ENCODE measurements around the gene SPTAN1. TPM values are rescaled to one million over a fixed set of nuclear protein-coding genes. Genes with fewer than 3 reads are reported as not detected.

The SPTAN1 gene
- total and polyA plus RNA-seq, 9 donors, result 120 to 301 (median 261) TPM

DNA sequence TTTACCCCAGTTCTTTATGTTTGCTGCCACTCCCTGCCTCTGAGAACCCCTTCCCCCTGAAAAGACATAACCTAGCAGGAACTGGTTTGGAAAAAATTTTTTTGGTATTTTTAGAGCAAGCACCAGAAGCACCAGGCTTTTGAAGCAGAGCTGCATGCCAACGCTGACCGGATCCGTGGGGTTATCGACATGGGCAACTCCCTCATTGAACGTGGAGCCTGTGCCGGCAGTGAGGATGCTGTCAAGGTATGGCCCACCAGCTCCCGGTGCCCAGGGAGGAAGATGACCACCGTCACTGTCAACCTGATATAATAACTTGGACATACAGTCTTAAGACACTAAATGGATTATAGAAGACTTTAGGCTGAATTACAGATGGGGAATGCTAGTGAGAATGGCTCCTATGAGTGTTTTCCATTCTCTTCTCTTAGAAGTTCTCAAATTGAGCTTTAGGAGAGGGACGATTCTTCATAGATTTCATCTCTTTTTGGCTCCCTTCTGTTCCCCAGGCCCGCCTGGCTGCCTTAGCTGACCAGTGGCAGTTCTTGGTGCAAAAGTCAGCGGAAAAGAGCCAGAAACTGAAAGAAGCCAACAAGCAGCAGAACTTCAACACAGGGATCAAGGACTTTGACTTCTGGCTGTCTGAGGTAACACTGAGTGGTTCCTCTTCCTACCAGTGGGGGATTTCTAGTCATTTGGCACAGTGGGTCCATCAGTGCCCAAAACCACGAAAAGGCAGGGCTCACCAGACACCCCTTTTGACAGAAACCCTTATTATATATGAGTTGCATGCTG is 59.4 kb downstream of the SPTAN1 start:
- Histone ChIP-seq H3K27me3 (no peaks in the 10 kb centered on the region), H3K4me3 (no peak overlapping the region), H3K27ac (no peak overlapping the region), H3K36me3 (no peaks in the 10 kb centered on the region), H3K4me1 (ENCODE audit: insufficient read depth) (no peaks in the 10 kb centered on the region), H3K9me3 (no peaks in the 10 kb centered on the region)
- intact Hi-C loops (cut with DNase I), result no loop called here
- DNase-seq, result no peak
- TF ChIP-seq, protein P1, sequence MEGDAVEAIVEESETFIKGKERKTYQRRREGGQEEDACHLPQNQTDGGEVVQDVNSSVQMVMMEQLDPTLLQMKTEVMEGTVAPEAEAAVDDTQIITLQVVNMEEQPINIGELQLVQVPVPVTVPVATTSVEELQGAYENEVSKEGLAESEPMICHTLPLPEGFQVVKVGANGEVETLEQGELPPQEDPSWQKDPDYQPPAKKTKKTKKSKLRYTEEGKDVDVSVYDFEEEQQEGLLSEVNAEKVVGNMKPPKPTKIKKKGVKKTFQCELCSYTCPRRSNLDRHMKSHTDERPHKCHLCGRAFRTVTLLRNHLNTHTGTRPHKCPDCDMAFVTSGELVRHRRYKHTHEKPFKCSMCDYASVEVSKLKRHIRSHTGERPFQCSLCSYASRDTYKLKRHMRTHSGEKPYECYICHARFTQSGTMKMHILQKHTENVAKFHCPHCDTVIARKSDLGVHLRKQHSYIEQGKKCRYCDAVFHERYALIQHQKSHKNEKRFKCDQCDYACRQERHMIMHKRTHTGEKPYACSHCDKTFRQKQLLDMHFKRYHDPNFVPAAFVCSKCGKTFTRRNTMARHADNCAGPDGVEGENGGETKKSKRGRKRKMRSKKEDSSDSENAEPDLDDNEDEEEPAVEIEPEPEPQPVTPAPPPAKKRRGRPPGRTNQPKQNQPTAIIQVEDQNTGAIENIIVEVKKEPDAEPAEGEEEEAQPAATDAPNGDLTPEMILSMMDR (IDR thresholded peaks at IDR 0.05), result no peak
- no peak for TF ChIP-seq EP300 (IDR thresholded peaks at IDR 0.05)
- TF ChIP-seq POLR2A (IDR thresholded peaks at IDR 0.05), result no peak
- 89 to 93% (median 89%) methylated on average over 12 of the region's 12 CpGs for WGBS, 3 donors

DNA sequence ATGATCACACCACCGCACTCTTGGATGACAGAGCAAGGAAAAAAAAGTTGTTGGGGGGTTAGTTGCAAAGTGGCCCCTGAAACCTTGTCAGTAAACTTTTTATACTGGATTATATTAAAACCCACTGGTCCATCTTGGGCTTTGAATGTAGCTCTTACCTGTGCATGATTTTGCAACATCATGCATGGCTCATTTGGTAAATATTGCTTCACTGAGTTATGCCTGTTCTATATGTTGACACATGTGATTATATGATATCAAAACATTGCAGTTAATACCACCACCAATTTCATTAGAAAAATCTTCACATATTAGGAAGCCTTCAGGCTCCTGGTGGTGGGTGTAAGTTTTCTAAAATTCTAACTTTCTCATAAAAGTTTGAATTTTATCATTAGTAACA is 62.3 kb downstream of the SPTAN1 start:
- intact Hi-C loops (cut with DNase I), result no loop called here
- TF ChIP-seq POLR2A (IDR thresholded peaks at IDR 0.05) (no peak), EP300 (IDR thresholded peaks at IDR 0.05) (no peak)
- TF ChIP-seq, protein P1 (IDR thresholded peaks at IDR 0.05), result no peak
- H3K36me3 ChIP-seq, result no peaks in the 10 kb centered on the region

DNA sequence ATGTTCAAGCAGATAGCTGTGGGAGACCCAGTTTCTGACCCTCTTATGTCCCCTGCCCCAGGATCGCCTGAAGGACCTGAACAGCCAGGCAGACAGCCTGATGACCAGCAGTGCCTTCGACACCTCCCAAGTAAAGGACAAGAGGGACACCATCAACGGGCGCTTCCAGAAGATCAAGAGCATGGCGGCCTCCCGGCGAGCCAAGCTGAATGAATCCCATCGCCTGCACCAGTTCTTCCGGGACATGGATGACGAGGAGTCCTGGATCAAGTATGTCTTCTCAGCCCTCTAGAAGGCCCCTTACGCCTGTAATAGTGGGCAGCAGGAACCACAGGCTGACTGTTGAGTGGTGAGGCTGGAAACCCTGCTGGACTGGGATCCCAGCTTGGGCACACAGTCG is 63.2 kb downstream of the SPTAN1 start:
- no peak overlapping the region for H3K27ac ChIP-seq
- no peaks in the 10 kb centered on the region for H3K9me3 ChIP-seq
- intact Hi-C loops (cut with DNase I), result no loop called here
- DNase-seq, result no peak
- 92 to 94% (median 93%) methylated on average over 12 of the region's 12 CpGs for WGBS, 3 donors
- TF ChIP-seq, protein P1 (IDR thresholded peaks at IDR 0.05), result no peak
- TF ChIP-seq POLR2A (IDR thresholded peaks at IDR 0.05) (no peak), EP300 (IDR thresholded peaks at IDR 0.05) (no peak)
- no peak overlapping the region for H3K4me3 ChIP-seq
- no peaks in the 10 kb centered on the region for H3K36me3 ChIP-seq
- H3K4me1 ChIP-seq (ENCODE audit: insufficient read depth), result no peaks in the 10 kb centered on the region
- no peaks in the 10 kb centered on the region for H3K27me3 ChIP-seq

More for the DNA sequence above, 62.3 kb downstream of the SPTAN1 start:
- H3K27me3 ChIP-seq, result no peaks in the 10 kb centered on the region
- H3K4me3 ChIP-seq, result no peak overlapping the region
- 90 to 100% (median 95%) methylated on average over 1 of the region's 1 CpG for WGBS, 3 donors
- H3K9me3 ChIP-seq, result no peaks in the 10 kb centered on the region
- H3K4me1 ChIP-seq (ENCODE audit: insufficient read depth), result no peaks in the 10 kb centered on the region
- no peak for DNase-seq
- H3K27ac ChIP-seq, result no peak overlapping the region

DNA sequence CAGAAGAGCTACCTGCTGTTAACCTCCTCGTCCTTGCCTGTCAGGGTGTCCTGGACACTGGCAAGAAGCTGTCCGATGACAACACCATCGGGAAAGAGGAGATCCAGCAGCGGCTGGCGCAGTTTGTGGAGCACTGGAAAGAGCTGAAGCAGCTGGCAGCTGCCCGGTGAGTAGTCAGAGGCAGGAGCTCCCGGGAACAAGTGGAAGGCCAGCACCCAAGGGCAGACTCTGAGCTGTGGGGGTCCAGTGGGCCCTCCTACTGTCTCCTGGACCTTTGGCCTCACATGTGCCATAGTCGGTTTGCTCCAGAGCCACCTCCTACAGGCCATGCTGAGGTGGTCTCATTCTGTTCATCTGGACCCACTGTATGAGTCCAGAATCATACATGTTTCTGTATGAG is 65.6 kb downstream of the SPTAN1 start:
- Histone ChIP-seq H3K27me3 (no peaks in the 10 kb centered on the region), H3K4me3 (no peak overlapping the region), H3K27ac (no peak overlapping the region), H3K9me3 (no peaks in the 10 kb centered on the region), H3K36me3 (no peaks in the 10 kb centered on the region), H3K4me1 (ENCODE audit: insufficient read depth) (no peaks in the 10 kb centered on the region)
- TF ChIP-seq EP300 (IDR thresholded peaks at IDR 0.05) (no peak), POLR2A (IDR thresholded peaks at IDR 0.05) (no peak)
- TF ChIP-seq, protein P1 (IDR thresholded peaks at IDR 0.05), result no peak
- intact Hi-C loops (cut with DNase I), result loop anchor here in 1 of 4 donors (1.0 kb wide), 1 partner anchor 39 kb away; no protein-coding TSS in a partner anchor
- WGBS, 3 donors, result 83 to 89% (median 86%) methylated on average over 8 of the region's 8 CpGs
- DNase-seq, result no peak
